H1 (cell line): ENCODE data around the gene RHOXF2B. TPM values are rescaled to one million over a fixed set of nuclear protein-coding genes. Genes with fewer than 3 reads are reported as not detected.

ENCODE experiments used
- CTCF ChIA-PET: fragments of 300-600 bp; sonication (Branson Sonifier 250); formaldehyde crosslinking; loops from one replicate; lab custom pipeline; 2021; ENCODE audit not compliant: partially characterized antibody; lab: Charles Lee
- POLR2A ChIA-PET: fragments of 300-600 bp; sonication (Branson Sonifier 250); formaldehyde crosslinking; loops from one replicate; lab custom pipeline; 2021; ENCODE audit warnings: inconsistent platforms; ENCODE audit not compliant: partially characterized antibody; lab: Charles Lee
- DNase-seq, 2 experiments: peaks; one replicate each; pipeline versions ENCODE4 v3.0.0 to v3.0.0-alpha.2; 2010 to 2022; ENCODE audit warnings: low spot score in 2 of 2, low read depth in 1 of 2, mixed read lengths in 1 of 2
- FAIRE-seq: peaks from 2 replicates; lab custom pipeline; 2011; peaks lifted over from hg19 to GRCh38; lab: Jason Lieb, UNC
- H2AFZ ChIP-seq: 2 replicates; pipeline ENCODE4 v1.8.1; 2012; ENCODE audit warnings: low read length, inconsistent platforms
- H2AK5ac ChIP-seq: 2 replicates; pipeline ENCODE4 v1.6.1; 2013; ENCODE audit warnings: low read depth, low read length
- H2BK120ac ChIP-seq: replicated peaks from 2 replicates; pipeline ENCODE3; 2013; ENCODE audit warnings: low read depth, low read length, inconsistent platforms
- H2BK12ac ChIP-seq: 2 replicates; pipeline ENCODE4 v1.6.1; 2013; ENCODE audit warnings: low read depth, low read length
- H2BK15ac ChIP-seq: 2 replicates; pipeline ENCODE4 v1.6.1; 2013; ENCODE audit warnings: low read length
- H2BK20ac ChIP-seq: 2 replicates; pipeline ENCODE4 v1.6.1; 2013; ENCODE audit warnings: low read length
- H2BK5ac ChIP-seq: 2 replicates; pipeline ENCODE4 v1.6.1; 2013; ENCODE audit warnings: low read depth, low read length
- H3K14ac ChIP-seq: 2 replicates; pipeline ENCODE4 v1.6.1; 2013; ENCODE audit warnings: inconsistent platforms; ENCODE audit not compliant: insufficient read length
- H3K18ac ChIP-seq: 2 replicates; pipeline ENCODE4 v1.6.1; 2013; ENCODE audit warnings: low read length; ENCODE audit errors: extremely low read depth
- H3K23ac ChIP-seq: 2 replicates; pipeline ENCODE4 v1.6.1; 2013; ENCODE audit warnings: inconsistent platforms; ENCODE audit not compliant: insufficient read length
- H3K23me2 ChIP-seq: 2 replicates; pipeline ENCODE4 v1.6.1; 2013; ENCODE audit warnings: low read depth, low read length
- H3K27ac ChIP-seq: 2 replicates; pipeline ENCODE4 v1.6.1; 2011; ENCODE audit warnings: low read depth, low read length, inconsistent platforms
- H3K27me3 ChIP-seq, 4 experiments: replicated peaks in 1 of 4; 1 replicate in 1 of 4; 2 replicates in 3 of 4; pipeline versions ENCODE4 v1.6.1 to v1.8.1; 2011 to 2013; ENCODE audit warnings: low read length in 3 of 4, mild to moderate bottlenecking in 3 of 4, inconsistent platforms in 2 of 4, mixed read lengths in 2 of 4, moderate library complexity in 1 of 4; ENCODE audit not compliant: control insufficient read depth in 3 of 4, insufficient read depth in 3 of 4; ENCODE audit errors: extremely low read depth in 1 of 4
- H3K36me3 ChIP-seq, 4 experiments: 2 replicates each; pipeline versions ENCODE4 v1.6.1 to v1.8.1; 2011 to 2013; ENCODE audit warnings: mild to moderate bottlenecking in 4 of 4, low read length in 3 of 4, moderate library complexity in 2 of 4, control low read depth in 1 of 4, inconsistent platforms in 1 of 4; ENCODE audit not compliant: insufficient read depth in 4 of 4, control insufficient read depth in 2 of 4
- H3K4ac ChIP-seq: replicated peaks from 2 replicates; pipeline ENCODE3; 2013; ENCODE audit warnings: low read length, low read depth, mixed read lengths, inconsistent platforms; ENCODE audit not compliant: insufficient read length
- H3K4me1 ChIP-seq, 4 experiments: replicated peaks in 1 of 4; 1 replicate in 1 of 4; 2 replicates in 3 of 4; pipeline versions ENCODE4 v1.6.1 to v1.8.1; 2011 to 2013; ENCODE audit warnings: low read length in 3 of 4, inconsistent platforms in 2 of 4, mixed read lengths in 1 of 4; ENCODE audit not compliant: insufficient read depth in 4 of 4, control insufficient read depth in 3 of 4
- H3K4me2 ChIP-seq, 2 experiments: 2 replicates each; pipeline versions ENCODE4 v1.6.1 to v1.8.1; 2011 to 2013; ENCODE audit warnings: low read depth in 2 of 2, low read length in 2 of 2, control low read depth in 1 of 2, inconsistent platforms in 1 of 2, mild to moderate bottlenecking in 1 of 2; ENCODE audit not compliant: insufficient read depth in 1 of 2
- H3K4me3 ChIP-seq, 4 experiments: fragments of 200-600, 300-600 bp in 1 of 4; sonication (generic), shearing (Covaris generic), sonication (Bioruptor Twin) in 1 of 4; 2 replicates each; pipeline versions ENCODE4 v1.5.1 to v1.8.1; 2011 to 2016; ENCODE audit warnings: low read length in 4 of 4, low read depth in 3 of 4, control low read depth in 2 of 4, inconsistent platforms in 2 of 4, mild to moderate bottlenecking in 2 of 4, mixed read lengths in 1 of 4, moderate library complexity in 1 of 4; ENCODE audit not compliant: insufficient read depth in 2 of 4; ENCODE audit errors: extremely low read depth in 1 of 4
- H3K56ac ChIP-seq: replicated peaks from 2 replicates; pipeline ENCODE3; 2013; ENCODE audit warnings: low read depth, mild to moderate bottlenecking, mixed read lengths, low read length, inconsistent platforms; ENCODE audit not compliant: insufficient read length
- H3K79me1 ChIP-seq: 2 replicates; pipeline ENCODE4 v1.6.1; 2013; ENCODE audit warnings: low read depth, low read length, control low read depth
- H3K79me2 ChIP-seq, 2 experiments: 2 replicates each; pipeline versions ENCODE4 v1.6.1 to v1.8.1; 2012 to 2013; ENCODE audit warnings: low read length in 2 of 2, mild to moderate bottlenecking in 2 of 2, inconsistent platforms in 1 of 2; ENCODE audit not compliant: insufficient read depth in 2 of 2, control insufficient read depth in 1 of 2
- H3K9ac ChIP-seq, 4 experiments: replicated peaks in 1 of 4; 1 replicate in 1 of 4; 2 replicates in 3 of 4; pipeline versions ENCODE4 v1.6.1 to v1.8.1; 2011 to 2013; ENCODE audit warnings: low read depth in 3 of 4, low read length in 3 of 4, control low read depth in 2 of 4, mild to moderate bottlenecking in 2 of 4, moderate library complexity in 2 of 4, inconsistent platforms in 1 of 4; ENCODE audit errors: extremely low read depth in 1 of 4
- H3K9me3 ChIP-seq, 2 experiments: 2 replicates each; pipeline versions ENCODE4 v1.6.1 to v1.8.1; 2012 to 2013; ENCODE audit warnings: mild to moderate bottlenecking in 2 of 2, moderate library complexity in 2 of 2, control low read depth in 1 of 2, inconsistent platforms in 1 of 2, low read depth in 1 of 2, low read length in 1 of 2, mixed read lengths in 1 of 2; ENCODE audit not compliant: insufficient read depth in 2 of 2
- H4K20me1 ChIP-seq, 2 experiments: replicated peaks in 1 of 2; 2 replicates each; pipeline versions ENCODE3 to v1.8.1; 2011 to 2013; ENCODE audit warnings: inconsistent platforms in 2 of 2, low read length in 2 of 2, mild to moderate bottlenecking in 1 of 2; ENCODE audit not compliant: insufficient read depth in 2 of 2, control insufficient read depth in 1 of 2
- H4K5ac ChIP-seq: 2 replicates; pipeline ENCODE4 v1.6.1; 2013; ENCODE audit warnings: low read length, low read depth, mixed read lengths, inconsistent platforms; ENCODE audit not compliant: insufficient read length
- H4K8ac ChIP-seq: 2 replicates; pipeline ENCODE4 v1.8.0; 2013; ENCODE audit warnings: mild to moderate bottlenecking, moderate library complexity, low read length, inconsistent platforms; ENCODE audit not compliant: insufficient read depth; ENCODE audit errors: extremely low read depth
- H4K91ac ChIP-seq: replicated peaks from 2 replicates; pipeline ENCODE3; 2013; ENCODE audit warnings: low read length, mixed read lengths, inconsistent platforms; ENCODE audit not compliant: insufficient read length
- SP1 ChIP-seq: IDR thresholded peaks from 2 replicates; pipeline ENCODE4 v1.6.1; 2011; ENCODE audit warnings: low read depth, low read length
- polyA plus RNA-seq, 7 experiments: library from polyadenylated mRNA; depleted of rRNA in 3 of 7; stranded (reverse) in 5 of 7; unstranded in 2 of 7; fragments of >200 nt in 5 of 7; fragments of 200-250 nt in 2 of 7; gene quantifications; 1 replicate in 5 of 7; 2 replicates in 1 of 7; 4 replicates in 1 of 7; pipeline versions ENCODE4 v1.2.1 to v1.2.3, GENCODE V29; 2011 to 2013; ENCODE audit warnings: missing spikeins in 2 of 7, mixed read lengths in 2 of 7
- total RNA-seq: library from RNA; stranded (reverse); fragmentation: NEBNext Ultra II Directional; extraction: Animal tissue kit (Norgen Biotek cat#: 25700); gene quantifications from 2 replicates; pipeline ENCODE4 v1.2.1, GENCODE V29; 2021

The RHOXF2B gene
- total and polyA plus RNA-seq, 2 of the 8 experiments (the other 6 are each of a cell fraction or from before 2014, with no cell fraction given), result not detected

GRCh38 chrX:120111611-120112010, 34.1 kb upstream of the RHOXF2B start:
- Histone ChIP-seq H3K14ac (no peak overlapping the region), H3K79me1 (no peaks in the 10 kb centered on the region)

More at GRCh38 chrX:120111611-120112010, 34.1 kb upstream of the RHOXF2B start:
- Histone ChIP-seq H3K23ac (no peak overlapping the region), H3K4me1 (no peaks in the 10 kb centered on the region), H2BK5ac (no peak overlapping the region), H4K5ac (no peak overlapping the region), H3K79me2 (no peaks in the 10 kb centered on the region), H3K18ac (no peak overlapping the region), H2BK20ac (no peak overlapping the region), H3K4ac (no peak overlapping the region), H4K8ac (no peak overlapping the region), H3K4me2 (no peak overlapping the region), H2BK12ac (no peak overlapping the region), H3K27me3 (no peaks in the 10 kb centered on the region), H2AK5ac (no peak overlapping the region), H3K4me3 (no peak overlapping the region), H4K20me1 (no peaks in the 10 kb centered on the region), H4K91ac (no peak overlapping the region), H3K27ac (no peak overlapping the region), H2AFZ (no peak overlapping the region), H2BK120ac (no peak overlapping the region), H3K36me3 (no peaks in the 10 kb centered on the region), H3K9ac (no peak overlapping the region), H3K56ac (no peak overlapping the region), H2BK15ac (no peak overlapping the region), H3K9me3 (no peaks in the 10 kb centered on the region), H3K23me2 (no peaks in the 10 kb centered on the region)
- DNase-seq (no peak), FAIRE-seq (no peak)
- CTCF ChIA-PET, result no interaction called here
- TF ChIP-seq SP1, result no peak
- POLR2A ChIA-PET, result no interaction called here
